NCI-H2081 treated with DMSO at 0.1 percent for 48 hours (cell line): ENCODE results near the gene GTF2F2.

ENCODE experiments used
- DNase-seq: peaks from one replicate; lab custom pipeline; 2025; lab: John Stamatoyannopoulos, UW

GTF2F2 gene

DNA sequence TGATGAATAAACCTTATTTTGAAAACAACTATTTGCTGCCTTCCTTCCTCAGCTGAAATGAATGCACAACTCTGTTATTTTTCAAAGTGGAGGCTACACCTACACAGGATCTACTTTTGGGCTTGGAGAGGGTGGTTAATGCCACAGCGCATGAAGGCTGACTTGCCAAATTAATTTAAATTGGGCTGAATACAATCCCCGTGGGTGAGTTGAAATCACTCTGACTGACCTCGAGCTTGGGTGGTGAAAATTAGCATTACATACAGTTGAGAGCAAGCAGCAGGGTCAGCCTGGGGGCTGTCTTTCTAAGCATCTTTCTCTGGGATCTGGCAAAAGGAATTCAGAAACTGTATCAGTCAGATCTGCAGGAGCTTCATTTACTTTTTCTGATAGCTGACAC is 182.2 kb downstream of the GTF2F2 start:
- no peak for DNase-seq

DNA sequence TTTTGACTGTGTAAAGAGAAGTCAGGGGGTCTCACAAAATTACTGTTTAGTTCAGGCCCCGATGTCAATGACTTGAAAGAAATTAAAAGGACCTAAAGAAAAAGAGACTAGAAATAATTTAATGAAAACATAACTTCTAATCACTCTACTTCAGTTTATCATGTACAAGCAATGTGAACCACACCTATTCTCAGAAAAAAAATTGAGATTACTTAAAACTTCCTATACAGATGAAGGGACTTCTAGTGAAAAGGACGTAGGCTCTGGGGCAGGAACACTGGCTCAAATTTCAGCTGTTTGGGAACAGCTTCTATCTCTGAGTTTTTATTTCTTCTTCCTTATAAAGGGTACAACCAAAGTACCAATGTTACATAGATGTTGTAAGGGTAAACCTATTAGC is 182.7 kb downstream of the GTF2F2 start:
- DNase-seq, result no peak

DNA sequence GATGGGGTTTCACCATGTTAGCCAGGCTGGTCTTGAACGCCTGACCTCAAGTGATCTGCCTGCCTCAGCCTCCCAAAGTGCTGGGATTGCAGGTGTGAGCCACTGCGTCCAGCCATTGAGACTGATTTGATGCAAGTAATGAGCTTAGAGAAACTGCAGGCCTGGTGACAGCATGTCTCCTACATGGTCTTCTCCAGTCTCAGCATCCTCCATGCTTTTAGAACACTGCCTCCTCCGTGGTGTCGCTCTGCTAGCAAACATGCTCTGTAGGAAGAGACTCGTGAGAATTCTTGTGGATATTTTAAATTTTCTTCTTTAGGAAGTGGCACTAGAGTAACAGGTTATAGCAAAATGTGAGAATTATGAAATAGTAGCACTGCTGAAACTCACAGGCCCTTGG is 183.6 kb downstream of the GTF2F2 start:
- no peak for DNase-seq

DNA sequence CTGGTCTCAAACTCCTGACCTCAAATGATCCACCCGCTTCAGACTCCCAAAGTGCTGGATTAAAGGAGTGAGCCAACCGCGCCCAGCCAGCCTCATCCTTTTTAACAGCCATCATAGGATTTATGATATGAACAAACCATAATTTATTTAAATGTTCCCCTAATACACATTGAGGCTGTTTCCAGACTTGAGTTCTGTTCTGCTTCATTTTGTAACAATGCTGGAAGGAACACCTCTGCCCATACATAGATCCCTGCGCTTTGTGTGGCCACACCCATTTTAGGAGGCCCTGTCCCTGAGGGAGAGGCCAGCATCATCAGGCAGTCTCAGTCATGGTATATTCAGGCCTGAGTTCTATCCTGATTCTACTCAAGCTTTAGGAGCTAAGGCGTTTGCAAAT is 184.8 kb downstream of the GTF2F2 start:
- DNase-seq, result no peak

DNA sequence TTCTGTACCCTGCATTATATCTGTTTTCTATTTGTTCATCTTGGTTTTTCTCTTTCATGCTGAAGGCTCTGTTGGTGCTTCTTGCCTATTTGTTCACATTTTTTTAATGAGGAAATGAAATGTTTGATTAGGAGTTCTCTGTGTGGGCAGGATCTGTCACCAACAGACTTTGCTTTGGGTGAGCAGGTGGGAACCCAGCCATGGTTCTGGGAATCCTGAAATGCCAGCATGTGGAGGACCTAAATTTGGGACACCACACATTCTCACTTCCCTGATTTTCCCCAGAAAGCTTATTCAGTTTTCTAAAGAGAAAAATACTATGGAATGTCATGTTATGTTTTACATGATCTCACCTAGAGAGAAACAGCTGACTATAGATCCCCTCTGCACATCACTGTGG is 186.7 kb downstream of the GTF2F2 start:
- no peak for DNase-seq

DNA sequence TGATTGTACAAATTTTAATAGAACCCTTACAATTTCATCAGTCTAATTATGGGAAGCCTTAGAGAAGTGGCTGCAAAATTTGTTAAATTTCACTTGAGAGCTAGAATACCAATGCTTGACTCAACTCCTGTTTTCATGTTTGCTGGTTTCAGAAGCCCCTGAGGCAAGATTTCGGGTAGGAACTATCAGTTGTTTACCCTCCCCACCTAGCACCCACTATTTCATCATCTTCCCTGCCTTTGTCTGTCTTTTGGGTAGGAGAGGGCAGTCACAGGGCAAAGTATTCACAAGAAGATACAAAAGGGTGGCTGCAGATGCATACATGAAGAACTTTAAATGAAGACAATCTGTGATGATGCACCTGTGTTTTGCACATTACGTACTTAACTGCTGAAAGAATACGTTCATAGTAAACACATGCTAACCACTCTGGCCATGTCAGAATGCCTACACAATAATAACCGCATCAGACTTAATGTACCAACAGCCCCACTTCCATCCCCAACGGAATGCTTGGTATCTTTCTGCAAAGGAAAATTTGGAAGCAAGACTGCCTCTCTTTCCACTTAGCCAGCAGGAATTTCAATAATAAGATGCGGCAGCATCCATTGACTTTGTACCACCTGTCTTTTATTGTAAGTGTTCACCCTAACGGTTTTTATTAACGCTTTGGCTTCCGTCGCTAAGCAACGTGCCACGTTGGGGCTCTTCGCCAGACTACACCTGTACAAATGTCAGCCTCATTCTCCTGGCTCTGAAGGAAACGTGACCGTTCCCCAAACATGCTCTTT is 190.2 kb downstream of the GTF2F2 start:
- no peak for DNase-seq

DNA sequence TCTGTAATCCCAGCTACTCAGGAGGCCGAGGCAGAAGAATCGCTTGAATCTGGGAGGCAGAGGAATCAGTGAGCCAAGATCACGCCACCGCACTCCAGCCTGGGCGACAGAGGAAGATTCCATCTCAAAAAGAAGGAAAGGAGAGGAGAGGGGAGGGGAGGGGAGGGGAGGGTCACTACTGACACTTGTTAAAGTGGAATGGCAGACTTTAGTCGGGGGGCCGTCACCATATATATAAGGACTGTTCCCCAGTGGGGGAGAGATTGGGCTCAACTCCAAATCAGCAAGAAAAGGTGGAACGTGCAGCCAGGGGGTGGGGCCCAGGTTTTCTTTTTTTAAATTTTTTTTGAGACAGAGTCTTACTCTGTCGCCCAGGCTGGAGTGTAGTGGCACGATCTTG is 194.5 kb downstream of the GTF2F2 start:
- no peak for DNase-seq

DNA sequence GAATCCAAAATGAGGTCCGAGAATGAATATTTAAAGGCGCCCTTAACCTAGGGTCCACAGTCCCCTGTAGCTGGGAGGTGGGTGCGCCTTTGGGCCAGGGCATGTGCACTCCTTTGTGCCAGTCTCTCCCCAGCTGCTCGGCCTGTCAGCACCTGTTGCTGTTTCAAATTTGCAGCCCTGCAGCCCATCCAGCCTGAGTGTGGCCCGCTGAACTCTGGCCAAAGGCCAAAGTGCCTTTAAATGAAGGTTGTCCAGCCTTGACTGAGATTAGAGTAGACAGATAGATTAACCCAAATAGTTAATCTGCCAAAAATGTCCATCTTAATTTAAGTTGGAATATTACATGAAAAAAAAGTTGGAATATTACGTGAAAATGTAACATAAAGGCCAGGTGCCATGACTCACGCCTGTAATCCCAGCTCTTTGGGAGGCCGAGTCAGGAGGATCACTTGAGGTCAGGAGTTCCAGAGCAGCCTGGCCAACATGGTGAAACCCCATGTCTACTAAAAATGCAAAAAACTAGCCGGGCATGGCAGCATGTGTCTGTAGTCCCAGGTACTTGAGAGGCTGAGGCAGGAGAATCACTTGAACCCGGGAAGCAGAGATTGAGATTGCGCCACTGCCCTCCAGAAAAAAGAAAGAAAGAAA is 195.3 kb downstream of the GTF2F2 start:
- no peak for DNase-seq

DNA sequence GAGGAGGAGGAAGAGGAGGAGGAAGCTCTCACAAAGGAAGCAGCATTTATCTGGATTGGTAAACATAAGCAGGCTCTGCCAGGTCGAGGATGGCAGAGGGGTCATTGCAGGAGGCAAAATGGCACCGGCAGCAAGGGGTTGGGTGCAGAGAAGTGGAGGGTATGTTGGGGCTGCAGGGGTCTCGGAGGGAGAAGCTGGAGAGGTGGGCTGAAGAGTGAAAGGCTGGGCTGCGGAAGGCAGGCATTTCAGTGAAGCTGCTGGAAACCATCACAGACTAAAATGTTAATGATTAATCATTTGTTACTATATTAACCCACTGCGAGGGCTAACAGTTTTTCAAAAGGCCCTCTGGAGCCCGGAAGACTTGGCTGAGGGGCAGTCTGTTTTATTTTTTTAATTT is 196.0 kb downstream of the GTF2F2 start:
- DNase-seq, result no peak

DNA sequence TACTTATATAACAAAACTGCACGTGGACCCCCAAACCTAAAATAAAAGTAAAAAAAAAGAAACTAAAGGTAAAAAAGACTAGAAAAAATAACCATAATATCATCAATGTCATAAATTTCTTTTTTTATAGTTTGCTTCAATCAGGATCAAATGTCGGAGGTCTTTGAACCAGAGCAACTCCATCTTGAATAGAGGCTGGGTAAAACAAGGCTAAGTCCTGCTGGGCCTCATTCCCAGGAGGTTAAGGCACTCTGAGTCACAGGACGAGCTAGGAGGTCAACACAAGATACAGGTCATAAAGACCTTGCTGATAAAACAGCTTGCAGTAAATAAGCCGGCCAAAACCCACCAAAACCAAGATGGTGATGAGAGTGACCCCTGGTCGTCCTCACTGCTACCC is 196.7 kb downstream of the GTF2F2 start:
- DNase-seq, result no peak

DNA sequence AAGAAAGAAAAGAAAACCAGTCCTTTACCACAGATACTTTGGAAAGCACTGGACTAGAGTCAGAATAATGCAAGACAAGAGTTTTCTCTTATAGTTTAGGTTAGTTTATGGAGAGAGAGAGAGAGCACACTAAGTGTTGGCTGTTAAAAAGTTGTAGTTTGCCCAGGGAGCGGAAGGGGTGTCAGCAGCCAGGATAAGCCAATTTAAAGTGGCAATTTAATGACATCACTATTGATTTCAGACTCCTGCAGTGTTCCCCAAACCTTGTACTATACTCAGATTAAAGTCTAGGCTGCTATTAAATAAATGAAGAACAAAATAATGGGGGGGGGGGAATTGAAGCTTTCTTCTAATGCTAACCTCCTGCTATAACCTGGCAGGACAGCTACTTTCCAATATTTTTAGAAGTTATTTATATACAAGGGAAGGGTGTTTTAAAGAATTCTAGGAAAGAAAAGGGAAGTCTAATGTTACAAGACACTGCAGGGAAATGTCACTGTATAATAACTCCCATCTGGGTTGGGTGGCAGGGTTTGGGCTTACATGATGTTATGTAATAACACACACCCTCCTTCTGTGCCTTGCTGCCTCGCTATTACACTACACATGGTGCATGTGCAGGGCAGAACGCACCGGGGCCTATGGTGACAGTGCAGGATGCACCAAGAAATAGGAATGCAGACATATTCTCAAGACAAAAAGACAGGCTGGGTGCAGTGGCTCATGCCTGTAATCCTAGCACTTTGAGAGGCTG is 200.7 kb downstream of the GTF2F2 start:
- no peak for DNase-seq

DNA sequence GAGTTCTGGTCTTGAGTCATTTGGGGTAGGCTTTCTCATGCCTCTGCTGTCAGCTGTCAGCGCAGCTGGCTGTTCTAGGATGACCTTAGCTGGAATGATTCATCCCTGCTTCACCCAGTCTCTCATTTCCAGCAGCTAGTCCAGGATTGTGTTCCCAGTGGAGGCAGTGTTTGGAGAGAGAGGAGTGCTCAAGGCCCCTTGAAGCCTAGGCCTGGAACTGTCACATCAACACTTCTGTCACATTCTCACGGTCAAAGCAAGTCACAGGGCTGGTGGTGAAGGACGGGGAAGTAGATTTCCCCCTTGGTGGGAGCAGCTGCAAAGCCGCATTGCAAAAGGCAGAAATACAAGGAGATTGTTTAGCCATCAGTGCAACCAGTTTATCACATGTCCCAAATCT is 205.5 kb downstream of the GTF2F2 start:
- no peak for DNase-seq

DNA sequence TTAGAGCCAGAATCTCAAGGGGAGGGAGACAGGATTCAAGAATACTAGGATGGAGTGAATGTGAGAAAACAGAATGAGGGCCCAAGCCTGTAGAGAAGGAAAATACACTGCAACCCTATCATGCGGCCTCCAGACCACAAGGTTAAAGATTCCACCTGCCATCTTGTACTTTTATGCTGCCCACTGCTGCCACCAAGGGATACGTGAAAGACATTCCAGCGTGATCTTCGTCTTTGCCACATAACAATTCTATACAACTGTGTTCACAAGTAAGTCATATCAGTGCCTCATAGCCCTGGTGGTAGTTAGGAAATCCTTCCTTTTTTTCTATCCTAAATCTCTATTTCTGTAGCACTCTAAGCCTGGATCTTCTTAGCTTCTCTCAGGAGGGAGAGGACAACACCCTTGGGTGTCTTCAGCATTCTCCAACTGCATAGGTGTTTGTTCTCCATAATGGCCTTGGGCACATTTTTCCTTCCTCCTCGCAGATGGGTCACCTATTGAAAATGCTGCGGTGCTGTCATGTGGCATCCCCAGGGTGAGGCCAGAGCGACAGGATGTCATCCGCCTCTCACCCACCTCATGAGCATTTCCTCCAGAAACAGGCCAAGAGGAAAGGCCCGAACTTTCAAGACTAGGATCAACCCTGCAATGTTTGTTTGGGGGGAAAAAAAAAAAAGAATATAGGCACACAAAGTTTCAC is 207.1 kb downstream of the GTF2F2 start:
- DNase-seq, result no peak

DNA sequence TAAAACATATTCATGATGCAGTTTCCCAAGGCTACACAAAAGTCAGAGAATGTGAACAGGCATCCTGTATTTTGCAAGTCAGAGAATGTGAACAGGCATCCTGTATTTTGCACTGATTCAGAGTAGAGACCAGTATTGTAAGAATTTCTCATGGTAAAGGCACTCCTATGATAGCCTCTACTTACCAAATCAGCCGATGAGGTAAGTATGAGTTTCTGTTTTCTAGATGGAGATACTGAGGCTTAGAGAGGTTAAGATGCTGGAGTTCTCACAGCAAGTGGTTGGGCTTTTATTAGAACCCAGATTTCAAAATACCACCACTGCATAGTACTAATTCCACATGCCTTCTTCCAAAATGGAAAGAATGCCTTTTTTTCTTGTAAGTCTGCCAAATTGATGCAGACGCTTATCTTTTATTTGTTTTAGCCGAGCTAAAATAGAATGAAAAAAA is 208.4 kb downstream of the GTF2F2 start:
- DNase-seq, result no peak

DNA sequence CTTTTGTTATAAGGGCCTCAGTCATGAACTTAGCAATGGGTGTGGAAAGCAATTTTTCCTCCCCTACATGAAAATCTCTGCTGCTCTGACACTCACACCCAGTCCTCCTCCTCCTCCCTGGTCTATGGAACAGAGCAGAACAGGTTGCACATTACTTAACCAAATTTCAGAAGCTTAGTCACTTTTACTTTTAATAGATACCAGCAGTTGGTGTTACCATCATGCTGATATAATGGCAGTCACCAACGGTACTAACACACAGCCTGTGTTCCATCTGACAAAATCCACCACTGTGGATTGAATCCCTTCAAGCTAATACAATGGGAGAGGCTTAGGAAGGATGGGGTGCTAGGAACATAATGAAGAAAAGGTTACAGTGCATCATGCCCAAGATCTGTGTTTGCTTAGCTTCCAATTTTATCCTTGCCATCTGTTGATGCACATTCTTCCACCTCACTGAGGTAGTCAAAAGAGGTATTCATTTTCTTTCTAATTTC is 210.9 kb downstream of the GTF2F2 start:
- no peak for DNase-seq

DNA sequence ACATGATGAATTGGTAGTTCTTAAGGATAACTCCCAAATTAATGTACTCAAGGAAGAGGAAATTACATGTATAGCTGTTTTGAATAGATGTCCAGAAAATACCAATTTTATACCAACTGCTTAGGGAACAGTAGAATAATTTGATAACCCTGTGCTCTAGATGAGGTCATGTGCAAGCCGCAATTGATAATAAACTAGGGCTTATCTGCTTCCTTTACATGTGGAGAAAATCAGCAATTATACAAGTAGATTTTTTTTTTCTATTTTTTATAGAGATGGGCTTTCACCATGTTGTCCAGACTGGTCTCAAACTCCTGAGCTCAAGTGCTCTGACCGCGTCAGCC is 211.4 kb downstream of the GTF2F2 start:
- DNase-seq, result no peak

DNA sequence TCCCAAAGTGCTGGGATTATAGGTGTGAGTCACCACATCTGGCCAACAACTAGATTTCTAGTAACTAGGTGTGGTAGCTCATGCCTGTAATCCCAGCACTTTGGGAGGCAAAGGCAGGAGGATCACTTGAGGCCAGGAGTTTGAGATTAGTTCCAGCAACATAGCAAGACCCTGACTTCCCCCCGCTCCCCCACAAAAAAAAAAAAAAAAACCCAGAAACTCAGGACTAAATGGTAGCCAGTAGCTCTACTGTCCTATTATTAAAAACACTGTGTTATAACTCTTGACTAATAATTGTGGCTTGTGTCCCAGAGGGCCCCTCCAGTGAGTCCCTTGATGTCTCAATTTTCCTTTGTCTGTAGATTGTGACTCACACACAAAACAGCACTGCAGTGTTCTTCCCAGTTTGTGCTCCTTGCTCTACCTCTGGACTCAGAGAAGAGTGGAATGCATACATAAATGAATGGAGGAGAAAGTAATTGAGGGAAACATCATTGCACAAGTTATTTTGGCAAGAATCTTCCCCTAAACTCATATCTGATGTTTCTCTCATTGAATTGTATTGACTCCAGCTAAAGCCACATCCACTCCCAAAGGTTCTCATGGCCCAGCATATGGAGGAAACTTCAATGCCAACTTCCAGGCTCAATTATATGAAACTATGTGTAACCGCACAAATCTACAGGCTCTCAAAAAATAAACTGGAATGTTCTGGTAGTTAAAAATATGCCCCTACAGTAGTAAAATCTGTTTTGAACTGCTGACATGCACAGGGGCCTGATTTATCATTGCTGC is 211.9 kb downstream of the GTF2F2 start:
- DNase-seq, result no peak

DNA sequence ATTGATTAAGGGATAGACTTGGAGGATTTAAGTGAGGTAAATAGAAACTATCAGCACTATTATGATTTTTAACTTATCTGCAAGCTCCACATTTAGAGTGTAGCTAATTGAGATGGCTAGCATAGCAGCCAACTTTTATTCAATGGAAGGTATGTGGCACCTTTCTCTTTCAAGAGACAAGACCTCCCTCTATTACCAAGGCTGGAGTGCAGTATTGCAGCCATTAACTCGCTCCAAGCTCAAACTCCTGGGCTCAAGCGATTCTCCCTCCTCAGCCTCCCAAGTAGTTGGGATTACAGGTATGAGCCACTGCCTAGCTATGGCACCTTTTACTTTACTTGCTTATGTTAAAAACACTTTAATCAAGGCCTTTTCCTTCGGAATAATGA is 212.5 kb downstream of the GTF2F2 start:
- DNase-seq, result no peak

DNA sequence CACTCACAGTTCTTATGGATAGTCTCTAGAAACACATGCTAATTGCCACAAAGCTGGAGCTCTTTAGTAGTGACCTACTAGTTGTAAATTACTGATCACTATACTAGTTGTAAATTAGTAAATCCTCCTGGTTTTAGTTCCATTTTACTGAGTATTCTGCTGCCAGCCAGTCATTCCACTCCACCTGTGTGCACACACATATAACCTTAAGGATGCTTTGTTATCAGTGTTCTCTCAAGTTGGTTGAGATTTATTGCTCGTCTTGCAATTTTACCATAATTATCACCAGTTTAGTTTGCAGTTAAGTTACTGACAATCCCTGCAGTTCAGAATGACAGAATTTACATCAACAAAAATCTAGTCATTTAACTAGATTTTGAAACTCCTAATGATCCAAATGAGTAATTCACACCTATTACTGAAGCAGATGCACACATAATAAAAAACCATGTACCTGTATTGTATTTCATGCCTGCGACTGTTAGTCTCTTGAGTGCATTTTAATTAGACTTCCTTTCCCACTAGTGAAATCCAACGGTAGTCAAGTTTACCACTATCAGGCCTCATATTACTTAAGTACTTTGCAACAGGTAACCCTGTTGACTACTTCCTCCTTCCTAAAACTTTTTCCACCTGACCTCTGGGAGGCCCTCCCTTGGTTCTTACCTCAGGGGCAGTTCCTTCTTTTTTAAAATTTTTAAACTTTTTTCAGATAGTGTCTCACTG is 213.1 kb downstream of the GTF2F2 start:
- no peak for DNase-seq
